PC-3 (cell line): ENCODE results near the gene MSH6.

Experiments used
- CTCF ChIP-seq: fragments of 300-600 bp; sonication (generic); conservative IDR thresholded peaks from 2 replicates; pipeline ENCODE4 v1.5.1; 2017; ENCODE audit warnings: antibody characterized with exemption, low read depth, mild to moderate bottlenecking, low read length
- EZH2 ChIP-seq: fragments of 300-600 bp; sonication (generic); IDR thresholded peaks from one replicate; pipeline ENCODE4 v1.6.1; 2017; ENCODE audit warnings: antibody characterized with exemption, mild to moderate bottlenecking, low read length; ENCODE audit not compliant: unreplicated experiment

GRCh38 chr2:47796090-47796697, 13.2 kb downstream of the MSH6 start:
- TF ChIP-seq CTCF (no peak), EZH2 (no peak)
